ENCODE results near the gene TANK.

GRCh38 chr2:161116509-161116908 is 43.7 kb upstream of the TANK start:
- TF ChIP-seq CTCF (IDR thresholded peaks at IDR 0.05; ENCODE audit: low read depth, low read length): no peak
- TF ChIP-seq MAX (IDR thresholded peaks at IDR 0.05; ENCODE audit: low read depth, low read length): no peak
- no peak for TF ChIP-seq POLR2A (IDR thresholded peaks at IDR 0.05; ENCODE audit: extremely low read depth, insufficient read length)
- no peak for TF ChIP-seq MYC (IDR thresholded peaks at IDR 0.05; ENCODE audit: low read depth, low read length)
